Measurements from ENCODE around the gene DSEL. TPM values are rescaled to one million over a fixed set of nuclear protein-coding genes. Genes with fewer than 3 reads are reported as not detected.

Gene DSEL
- total RNA-seq, 1 donor from 2014 or later: 1.6 TPM

DNA sequence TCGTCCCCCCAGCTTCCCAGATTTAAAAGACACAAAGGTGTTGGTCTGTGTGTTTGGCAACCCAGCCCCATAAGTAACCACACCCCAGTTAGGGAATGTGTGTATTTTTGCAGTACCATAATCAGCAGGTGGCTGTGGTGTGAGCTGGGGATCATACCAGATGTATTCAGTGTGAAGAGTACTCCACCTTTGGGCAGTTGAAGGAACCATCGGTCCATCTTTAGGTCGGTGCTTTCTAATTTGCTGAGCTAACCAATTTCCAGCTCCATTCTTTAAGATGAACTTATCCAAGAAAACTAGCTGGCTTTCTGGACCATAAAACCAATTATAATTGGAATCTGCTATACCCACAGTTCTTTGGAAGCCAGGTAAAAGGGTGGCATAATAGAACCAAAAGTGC lies 3.2 kb downstream of the DSEL start:
- Histone ChIP-seq H3K27me3 (ENCODE audit: low read depth) (no peaks in the 10 kb centered on the region), H3K9me3 (replicated peaks) (no peaks in the 10 kb centered on the region), H3K4me1 (peaks cover 30% of the 10 kb centered on the region), H3K36me3 (no peaks in the 10 kb centered on the region), H3K27ac (replicated peaks) (no peak overlapping the region), H3K4me3 (no peak overlapping the region)
- TF ChIP-seq, protein P1, sequence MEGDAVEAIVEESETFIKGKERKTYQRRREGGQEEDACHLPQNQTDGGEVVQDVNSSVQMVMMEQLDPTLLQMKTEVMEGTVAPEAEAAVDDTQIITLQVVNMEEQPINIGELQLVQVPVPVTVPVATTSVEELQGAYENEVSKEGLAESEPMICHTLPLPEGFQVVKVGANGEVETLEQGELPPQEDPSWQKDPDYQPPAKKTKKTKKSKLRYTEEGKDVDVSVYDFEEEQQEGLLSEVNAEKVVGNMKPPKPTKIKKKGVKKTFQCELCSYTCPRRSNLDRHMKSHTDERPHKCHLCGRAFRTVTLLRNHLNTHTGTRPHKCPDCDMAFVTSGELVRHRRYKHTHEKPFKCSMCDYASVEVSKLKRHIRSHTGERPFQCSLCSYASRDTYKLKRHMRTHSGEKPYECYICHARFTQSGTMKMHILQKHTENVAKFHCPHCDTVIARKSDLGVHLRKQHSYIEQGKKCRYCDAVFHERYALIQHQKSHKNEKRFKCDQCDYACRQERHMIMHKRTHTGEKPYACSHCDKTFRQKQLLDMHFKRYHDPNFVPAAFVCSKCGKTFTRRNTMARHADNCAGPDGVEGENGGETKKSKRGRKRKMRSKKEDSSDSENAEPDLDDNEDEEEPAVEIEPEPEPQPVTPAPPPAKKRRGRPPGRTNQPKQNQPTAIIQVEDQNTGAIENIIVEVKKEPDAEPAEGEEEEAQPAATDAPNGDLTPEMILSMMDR (IDR thresholded peaks at IDR 0.05; ENCODE audit: borderline replicate concordance): no peak
- no peak for DNase-seq
- intact Hi-C loops (cut with micrococcal nuclease): no loop called here

DNA sequence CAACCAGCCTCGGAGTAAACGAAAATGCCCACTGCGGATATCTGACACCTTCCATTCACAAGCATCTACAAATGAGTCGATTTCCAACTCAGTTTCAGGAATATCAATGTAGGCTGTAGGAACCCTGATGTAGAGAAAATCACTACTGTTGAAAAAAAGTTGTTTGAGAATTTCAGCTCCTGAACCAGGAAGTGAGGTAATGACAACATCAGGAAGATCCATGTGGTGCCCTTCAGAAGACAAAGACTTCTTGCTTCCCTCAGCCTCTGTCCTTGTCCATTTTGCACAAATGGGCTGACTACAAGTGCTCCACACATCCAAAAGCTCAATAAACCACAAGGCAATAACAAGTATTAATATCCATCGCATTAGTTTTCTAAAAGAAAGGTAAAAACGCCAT lies 4.7 kb downstream of the DSEL start:
- Histone ChIP-seq H3K27ac (replicated peaks) (no peak overlapping the region), H3K9me3 (replicated peaks) (no peaks in the 10 kb centered on the region), H3K27me3 (ENCODE audit: low read depth) (no peaks in the 10 kb centered on the region), H3K36me3 (no peaks in the 10 kb centered on the region), H3K4me3 (no peak overlapping the region), H3K4me1 (peaks cover 16% of the 10 kb centered on the region)
- DNase-seq: no peak
- intact Hi-C loops (cut with micrococcal nuclease): no loop called here
- TF ChIP-seq, protein P1 (IDR thresholded peaks at IDR 0.05; ENCODE audit: borderline replicate concordance): no peak

DNA sequence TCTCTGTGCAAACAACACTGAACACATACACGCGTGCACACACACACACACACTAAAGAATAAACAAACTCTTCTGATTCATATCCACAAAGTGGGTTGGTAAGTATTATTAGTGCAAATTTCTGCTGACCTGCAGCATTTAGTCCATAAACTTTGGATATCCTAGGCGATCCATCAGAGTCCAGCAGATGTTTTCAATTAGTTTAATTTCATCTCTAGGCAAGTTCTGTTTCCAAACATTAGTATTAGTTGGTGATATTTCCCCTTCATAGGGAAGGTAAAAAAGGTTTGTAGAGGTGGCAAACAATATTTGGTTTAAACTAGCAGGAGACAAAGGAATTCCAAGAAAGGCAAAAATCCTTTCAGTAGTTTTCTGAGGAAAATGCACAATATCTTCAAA lies 5.7 kb downstream of the DSEL start:
- Histone ChIP-seq H3K27ac (replicated peaks) (no peak overlapping the region), H3K9me3 (replicated peaks) (no peaks in the 10 kb centered on the region), H3K4me3 (no peak overlapping the region), H3K4me1 (peaks cover 9% of the 10 kb centered on the region), H3K36me3 (no peaks in the 10 kb centered on the region), H3K27me3 (ENCODE audit: low read depth) (no peaks in the 10 kb centered on the region)
- intact Hi-C loops (cut with micrococcal nuclease): no loop called here
- DNase-seq: no peak
- TF ChIP-seq, protein P1 (IDR thresholded peaks at IDR 0.05; ENCODE audit: borderline replicate concordance): no peak

DNA sequence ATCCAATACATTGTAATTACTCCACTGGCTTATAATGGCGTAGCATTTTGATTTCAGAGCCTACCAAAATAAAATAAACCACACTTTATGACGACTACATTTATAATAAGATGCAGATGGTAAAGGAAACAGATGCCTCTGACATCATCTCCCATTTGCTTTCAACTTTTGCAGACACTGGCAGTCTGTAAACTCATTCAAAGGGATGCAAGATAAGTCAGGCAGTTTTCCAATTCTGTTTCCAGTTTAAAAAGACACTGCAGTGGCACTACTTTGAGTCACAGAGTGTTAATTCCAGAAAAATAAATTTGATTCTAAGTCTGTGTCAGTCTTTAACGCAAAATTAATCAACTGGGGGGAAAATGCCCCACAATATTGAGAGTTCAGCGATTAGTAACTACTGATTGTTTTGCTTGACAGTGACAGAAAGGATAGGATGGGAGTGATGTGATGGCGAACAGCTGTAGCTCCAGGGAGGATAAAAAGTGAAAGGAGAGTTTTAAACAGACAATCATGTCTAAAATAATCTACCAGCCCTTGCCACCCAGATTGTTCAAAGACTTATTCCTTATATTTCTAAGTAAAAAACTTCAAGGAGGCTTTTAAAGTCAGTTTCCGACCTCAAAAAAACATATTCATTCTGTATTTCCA lies 6.7 kb downstream of the DSEL start:
- intact Hi-C loops (cut with micrococcal nuclease): no loop called here
- no peaks in the 10 kb centered on the region for H3K36me3 ChIP-seq
- no peaks in the 10 kb centered on the region for H3K27me3 ChIP-seq (ENCODE audit: low read depth)
- H3K27ac ChIP-seq (replicated peaks): no peak overlapping the region
- H3K9me3 ChIP-seq (replicated peaks): no peaks in the 10 kb centered on the region
- TF ChIP-seq, protein P1 (IDR thresholded peaks at IDR 0.05; ENCODE audit: borderline replicate concordance): no peak
- H3K4me1 ChIP-seq: no peaks in the 10 kb centered on the region
- DNase-seq: no peak
- H3K4me3 ChIP-seq: no peak overlapping the region

DNA sequence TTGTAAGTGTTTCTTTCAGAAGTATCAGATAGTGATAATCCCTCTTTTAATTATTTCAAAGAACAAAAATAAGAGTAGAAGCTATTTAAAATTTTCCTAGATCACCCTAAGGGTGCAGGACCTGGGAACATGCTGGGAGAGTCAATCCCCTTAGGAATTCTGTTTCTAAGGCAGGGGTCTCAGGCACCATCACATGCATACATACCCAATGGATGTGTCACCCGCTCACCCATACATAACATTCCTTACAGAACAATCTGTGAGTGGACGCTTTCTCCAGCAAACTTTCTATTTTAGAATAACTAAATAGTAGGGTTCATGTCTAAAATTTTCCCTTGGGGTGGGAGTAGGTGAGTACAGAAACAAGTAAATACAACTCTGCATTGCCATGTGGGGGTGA lies 8.4 kb downstream of the DSEL start:
- TF ChIP-seq, protein P1 (IDR thresholded peaks at IDR 0.05; ENCODE audit: borderline replicate concordance): no peak
- intact Hi-C loops (cut with micrococcal nuclease): no loop called here

More for the DNA sequence above, 8.4 kb downstream of the DSEL start:
- H3K4me1 ChIP-seq: no peaks in the 10 kb centered on the region
- no peaks in the 10 kb centered on the region for H3K27me3 ChIP-seq (ENCODE audit: low read depth)
- H3K9me3 ChIP-seq (replicated peaks): no peaks in the 10 kb centered on the region
- no peak overlapping the region for H3K4me3 ChIP-seq
- no peak for DNase-seq
- H3K27ac ChIP-seq (replicated peaks): no peak overlapping the region
- no peaks in the 10 kb centered on the region for H3K36me3 ChIP-seq
